ENCODE results near the gene DPP8.
"Not testable (repeated sequence)": the region's sequence is repeated elsewhere in the genome, so short reads cannot be mapped to it uniquely, and the experiment has no call there.

The DPP8 gene

DNA sequence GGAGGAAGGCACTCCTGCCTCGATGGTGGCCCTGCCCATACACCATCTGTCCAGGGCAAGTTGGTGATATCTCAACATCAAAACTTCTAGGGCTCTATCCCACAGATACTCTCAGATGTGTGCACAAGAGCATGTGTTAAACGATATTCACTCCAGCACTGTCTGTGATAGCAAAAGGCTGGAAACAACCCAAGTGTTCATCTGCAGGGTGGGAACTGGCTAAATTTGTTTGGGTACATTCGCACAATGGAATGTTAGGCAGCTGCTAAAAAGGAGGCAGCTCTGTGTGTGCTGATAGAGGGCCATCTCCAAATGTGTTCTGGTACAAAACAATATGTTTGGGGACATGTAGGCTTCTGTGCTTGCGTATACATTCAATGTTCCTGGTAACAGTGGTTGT is 114.5 kb downstream of the DPP8 start:
- no peak for DNase-seq

GRCh38 chr15:65401611-65402240 is 115.8 kb downstream of the DPP8 start:
- DNase-seq, result no peak

- peak; percentile 69 for DNase-seq
Measured at GRCh38 chr15:65400760-65401610, 116.5 kb downstream of the DPP8 start.

GRCh38 chr15:65399997-65400396 is 117.5 kb downstream of the DPP8 start:
- no peak for DNase-seq

- DNase-seq, result no peak
Measured at GRCh38 chr15:65399001-65399706, 118.3 kb downstream of the DPP8 start.

DNA sequence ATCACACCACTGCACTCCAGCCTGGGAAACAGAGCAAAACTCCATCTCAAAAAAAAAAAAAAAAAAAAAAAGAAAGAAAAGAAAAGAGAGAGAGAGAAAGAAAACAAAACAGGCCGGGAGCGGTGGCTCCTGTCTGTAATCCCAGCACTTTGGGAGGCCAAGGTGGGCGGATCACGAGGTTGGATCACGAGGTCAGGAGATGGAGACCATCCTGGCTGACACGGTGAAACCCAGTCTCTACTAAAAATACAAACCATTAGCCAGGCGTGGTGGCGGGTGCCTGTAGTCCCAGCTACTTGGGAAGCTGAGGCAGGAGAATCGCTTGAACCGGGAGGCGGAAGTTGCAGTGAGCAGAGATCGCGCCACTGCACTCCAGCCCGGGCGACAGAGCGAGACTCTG is 119.0 kb downstream of the DPP8 start:
- DNase-seq, result not testable (repeated sequence)

GRCh38 chr15:65396965-65397317 is 120.5 kb downstream of the DPP8 start:
- no peak for DNase-seq

DNA sequence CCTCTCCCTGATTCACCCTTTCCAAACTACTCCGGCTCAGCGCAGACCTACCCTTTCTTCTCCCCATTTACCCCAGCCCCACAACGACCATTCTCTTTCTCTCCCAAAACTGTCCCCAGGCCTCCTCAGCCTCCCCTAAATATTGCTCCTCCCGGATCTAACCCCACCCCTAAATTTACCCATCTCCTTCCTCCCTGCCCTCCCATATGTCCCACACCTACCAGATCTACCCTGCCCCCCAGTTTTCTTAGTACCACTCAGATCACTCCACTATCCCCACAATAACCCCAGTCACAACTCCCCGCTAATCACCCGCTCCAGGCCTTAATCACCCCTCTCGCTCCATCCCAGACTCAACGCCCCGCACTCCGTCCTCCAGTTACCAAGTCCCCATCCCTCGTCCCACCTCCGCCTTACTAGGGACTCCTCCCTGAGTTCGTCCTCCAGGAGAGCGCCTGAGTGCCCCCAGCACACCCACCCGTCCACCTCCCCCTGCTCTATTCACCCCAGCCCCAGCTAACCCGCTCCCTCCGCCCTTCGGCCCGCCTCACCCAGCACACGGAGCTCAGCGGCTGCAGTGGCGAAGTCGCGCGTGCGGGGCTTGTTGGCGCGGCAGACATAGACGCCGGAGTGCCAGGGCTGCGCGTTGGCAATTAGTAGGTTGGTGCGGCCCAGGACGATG is 121.1 kb downstream of the DPP8 start:
- no peak for DNase-seq

DNA sequence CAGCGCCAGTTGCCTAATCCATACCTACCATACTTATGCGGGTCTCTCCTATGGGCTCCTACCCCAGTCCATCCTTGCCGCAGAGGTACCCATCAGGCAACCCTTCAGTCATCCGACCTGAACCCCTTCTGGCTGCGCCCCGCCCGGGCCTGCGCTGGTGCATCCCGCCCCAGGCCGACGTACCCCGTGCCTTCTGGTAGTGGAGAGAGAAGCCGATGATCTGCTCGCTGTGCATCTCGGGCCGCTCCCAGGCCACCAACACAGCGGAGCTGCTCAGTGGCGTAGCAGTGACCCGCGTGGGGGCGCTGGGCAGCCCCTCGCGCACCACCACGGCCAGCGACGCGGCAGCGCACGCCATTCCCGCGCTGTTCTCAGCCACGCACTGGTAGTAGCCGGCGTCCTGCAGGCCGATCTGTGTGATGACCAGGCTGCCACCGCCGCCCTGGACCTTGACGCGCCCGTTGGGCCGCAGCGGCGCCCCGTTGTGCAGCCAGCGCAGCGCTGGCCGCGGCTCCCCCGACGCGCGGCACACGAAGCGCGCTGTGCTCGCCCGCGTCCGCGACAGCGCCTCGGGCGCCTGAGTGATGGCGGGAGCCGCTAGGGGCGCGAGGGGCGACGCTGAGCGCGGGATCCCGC is 121.8 kb downstream of the DPP8 start:
- DNase-seq, result no peak

DNA sequence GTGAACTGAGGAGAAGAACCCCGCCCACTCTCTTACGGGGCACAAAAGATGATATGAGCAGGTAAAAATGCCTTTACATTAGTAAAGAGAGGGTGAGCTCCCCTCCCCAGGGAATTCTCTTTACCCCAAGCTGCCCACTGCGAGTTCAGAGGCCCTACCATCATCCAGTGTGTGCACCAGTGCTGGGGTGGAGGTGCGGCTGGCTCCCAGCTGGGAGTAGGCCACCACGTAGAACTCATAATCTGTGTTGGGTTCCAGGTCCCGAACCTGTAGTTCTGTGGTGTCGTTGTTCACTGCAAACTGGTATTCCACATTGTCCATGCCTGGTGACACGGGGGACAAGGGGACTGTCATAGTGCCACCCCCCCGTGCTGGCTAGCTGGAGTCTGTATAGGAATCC is 122.6 kb downstream of the DPP8 start:
- no peak for DNase-seq

- DNase-seq, result no peak
Measured at GRCh38 chr15:65394280-65394789, 123.2 kb downstream of the DPP8 start.

GRCh38 chr15:65393557-65393956 is 123.9 kb downstream of the DPP8 start:
- no peak for DNase-seq

- DNase-seq, result no peak
Measured at GRCh38 chr15:65393091-65393490, 124.4 kb downstream of the DPP8 start.

Data from kidney glomerular epithelial cell (primary cell).